ENCODE results near the gene ITGB1. TPM values are rescaled to one million over a fixed set of nuclear protein-coding genes. Genes with fewer than 3 reads are reported as not detected.

Gene ITGB1
- total and polyA plus RNA-seq, 2 of the 8 experiments (the other 6 are each of a cell fraction or from before 2014, with no cell fraction given): 82.7 to 321 TPM

DNA sequence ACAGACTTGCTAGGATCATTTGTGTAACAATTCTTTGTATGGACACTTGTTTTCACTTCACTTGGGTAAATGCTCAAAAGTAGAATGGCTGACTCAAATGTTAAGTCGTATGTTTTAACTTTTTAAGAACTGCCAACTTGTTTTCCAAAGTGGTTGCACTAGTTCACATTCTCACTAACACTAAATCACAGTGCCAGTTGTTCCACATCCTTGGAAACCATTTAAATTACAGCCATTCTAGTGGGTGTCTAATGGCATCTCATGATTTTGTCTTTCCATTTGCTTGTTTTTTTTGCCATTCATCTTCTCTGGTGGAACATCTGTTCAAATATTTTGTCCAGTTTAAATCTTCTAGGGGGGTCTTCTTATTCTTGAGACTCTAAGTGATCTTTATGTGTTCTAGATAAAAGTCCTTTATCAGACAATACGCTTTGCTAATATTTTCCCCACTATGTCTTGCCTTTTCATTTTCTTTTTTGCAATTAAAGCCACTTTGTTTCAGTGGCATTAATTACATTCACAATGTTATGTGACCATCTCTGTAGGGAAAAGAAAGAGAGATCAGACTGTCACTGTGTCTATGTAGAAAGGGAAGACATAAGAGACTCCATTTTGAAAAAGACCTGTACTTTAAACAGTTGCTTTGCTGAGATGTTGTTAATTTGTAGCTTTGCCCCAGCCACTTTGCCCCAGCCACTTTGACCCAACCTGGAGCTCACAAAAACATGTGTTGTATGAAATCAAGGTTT is 63.9 kb downstream of the ITGB1 start (continued):
- no peak for TF ChIP-seq CBX5 (IDR thresholded peaks at IDR 0.05; ENCODE audit: low read depth, low read length)
- no peak for TF ChIP-seq BACH1 (IDR thresholded peaks at IDR 0.05; ENCODE audit: low read length)
- TF ChIP-seq ATF3 (IDR thresholded peaks at IDR 0.05; ENCODE audit: insufficient read depth, low read depth, low read length): no peak
- TF ChIP-seq EZH2 (IDR thresholded peaks at IDR 0.05; ENCODE audit: low read depth, low read length, severe bottlenecking): no peak
- no peak for TF ChIP-seq JUND (IDR thresholded peaks at IDR 0.05; ENCODE audit: low read length)
- no peak for TF ChIP-seq RNF2 (IDR thresholded peaks at IDR 0.05; ENCODE audit: borderline replicate concordance, low read depth, low read length, missing control alignments, poor library complexity, severe bottlenecking)
- TF ChIP-seq HDAC6 (IDR thresholded peaks at IDR 0.05; ENCODE audit: low read depth, low read length): no peak

Data from H1 (cell line).